ENCODE measurements around the gene MAK.

DNA sequence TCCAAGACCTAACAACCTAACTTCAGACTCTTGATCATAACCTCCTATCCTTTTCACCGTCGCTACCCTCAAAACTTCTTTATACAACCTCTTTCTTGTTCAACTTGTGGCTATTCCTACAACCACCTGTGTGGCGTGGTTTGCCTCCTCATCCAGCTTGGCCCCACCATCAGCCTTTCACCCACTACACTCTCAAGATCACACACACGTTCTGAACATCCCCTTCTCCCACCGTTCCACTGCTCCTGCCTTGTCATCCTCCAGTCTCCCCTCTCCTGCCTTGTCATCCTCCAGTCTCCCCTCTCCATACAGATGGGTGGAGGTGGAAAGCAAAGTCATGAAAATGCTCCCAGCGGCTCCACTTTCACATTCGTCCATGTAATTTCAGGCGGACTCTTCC lies 14.0 kb downstream of the MAK start:
- TF ChIP-seq POLR2A (IDR thresholded peaks at IDR 0.05), result no peak
- TF ChIP-seq, protein P1, sequence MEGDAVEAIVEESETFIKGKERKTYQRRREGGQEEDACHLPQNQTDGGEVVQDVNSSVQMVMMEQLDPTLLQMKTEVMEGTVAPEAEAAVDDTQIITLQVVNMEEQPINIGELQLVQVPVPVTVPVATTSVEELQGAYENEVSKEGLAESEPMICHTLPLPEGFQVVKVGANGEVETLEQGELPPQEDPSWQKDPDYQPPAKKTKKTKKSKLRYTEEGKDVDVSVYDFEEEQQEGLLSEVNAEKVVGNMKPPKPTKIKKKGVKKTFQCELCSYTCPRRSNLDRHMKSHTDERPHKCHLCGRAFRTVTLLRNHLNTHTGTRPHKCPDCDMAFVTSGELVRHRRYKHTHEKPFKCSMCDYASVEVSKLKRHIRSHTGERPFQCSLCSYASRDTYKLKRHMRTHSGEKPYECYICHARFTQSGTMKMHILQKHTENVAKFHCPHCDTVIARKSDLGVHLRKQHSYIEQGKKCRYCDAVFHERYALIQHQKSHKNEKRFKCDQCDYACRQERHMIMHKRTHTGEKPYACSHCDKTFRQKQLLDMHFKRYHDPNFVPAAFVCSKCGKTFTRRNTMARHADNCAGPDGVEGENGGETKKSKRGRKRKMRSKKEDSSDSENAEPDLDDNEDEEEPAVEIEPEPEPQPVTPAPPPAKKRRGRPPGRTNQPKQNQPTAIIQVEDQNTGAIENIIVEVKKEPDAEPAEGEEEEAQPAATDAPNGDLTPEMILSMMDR (IDR thresholded peaks at IDR 0.05), result no peak

All from testis (tissue), 2 donors.